ENCODE measurements around the gene NET1. TPM values are rescaled to one million over a fixed set of nuclear protein-coding genes. Genes with fewer than 3 reads are reported as not detected.
"Not testable (repeated sequence)": the region's sequence is repeated elsewhere in the genome, so short reads cannot be mapped to it uniquely, and the experiment has no call there.

The NET1 gene
- polyA plus RNA-seq, 1 of the 3 experiments (the other 2 are of a cell fraction), result 4.7 TPM

- Histone ChIP-seq H3K4me1 (ENCODE audit: control insufficient read depth in 1 of 2, insufficient read depth in 2 of 2, low read depth in 1 of 2, low read length in 1 of 2) (peaks cover 0 to 8% of the 10 kb centered on the region in 2 experiments; a peak in 1 of 4 replicates), H3K9ac (no peak overlapping the region), H3K9me2 (no peaks in the 10 kb centered on the region), H3F3A (replicated peaks; ENCODE audit: insufficient read depth) (no peaks in the 10 kb centered on the region), H3K79me2 (ENCODE audit: insufficient read depth) (no peaks in the 10 kb centered on the region), H3K4me2 (no peak overlapping the region), H3K9me3 (no peaks in the 10 kb centered on the region), H2AFZ (ENCODE audit: low read depth) (no peak overlapping the region), H3K27me3 (ENCODE audit: insufficient read depth) (no peaks in the 10 kb centered on the region), H4K20me1 (ENCODE audit: insufficient read depth) (no peaks in the 10 kb centered on the region), H3K27ac (ENCODE audit: low read depth in 2 of 2, low read length in 1 of 2) (no peak overlapping the region), H3K4me3 (ENCODE audit: low read depth in 2 of 2, low read length in 1 of 2) (no peak overlapping the region), H3K36me3 (replicated peaks in 1 of 2; ENCODE audit: control insufficient read depth in 1 of 2, insufficient read depth in 2 of 2, low read length in 1 of 2) (no peaks in the 10 kb centered on the region)
- CTCF ChIA-PET, result interaction anchor here (2.8 kb wide), 1 partner anchor 28 kb away, joined by 11 read pairs; no protein-coding TSS in a partner anchor
- POLR2A ChIA-PET, result no interaction called here
- WGBS (ENCODE audit: low lambda C conversion rate), result 93% methylated on average over 10 of the region's 15 CpGs
- TF ChIP-seq TEAD4 (IDR thresholded peaks at IDR 0.05; ENCODE audit: borderline replicate concordance, insufficient read depth), result no peak
- no peak for DNase-seq
Observed at GRCh38 chr10:5469353-5470061, 57.1 kb downstream of the NET1 start.

GRCh38 chr10:5470062-5470751 is 57.9 kb downstream of the NET1 start:
- Histone ChIP-seq H3K36me3 (replicated peaks in 1 of 2; ENCODE audit: control insufficient read depth in 1 of 2, insufficient read depth in 2 of 2, low read length in 1 of 2) (no peaks in the 10 kb centered on the region), H3K27ac (ENCODE audit: low read depth in 2 of 2, low read length in 1 of 2) (no peak overlapping the region), H3K79me2 (ENCODE audit: insufficient read depth) (no peaks in the 10 kb centered on the region), H4K20me1 (ENCODE audit: insufficient read depth) (no peaks in the 10 kb centered on the region), H3K4me2 (no peak overlapping the region), H3K9ac (no peak overlapping the region), H3K4me3 (ENCODE audit: low read depth in 2 of 2, low read length in 1 of 2) (no peak overlapping the region), H3K9me3 (no peaks in the 10 kb centered on the region), H3K9me2 (no peaks in the 10 kb centered on the region), H3K4me1 (ENCODE audit: control insufficient read depth in 1 of 2, insufficient read depth in 2 of 2, low read depth in 1 of 2, low read length in 1 of 2) (peaks cover 0 to 8% of the 10 kb centered on the region in 2 experiments; a peak in 1 of 4 replicates), H3F3A (replicated peaks; ENCODE audit: insufficient read depth) (no peaks in the 10 kb centered on the region), H3K27me3 (ENCODE audit: insufficient read depth) (no peaks in the 10 kb centered on the region), H2AFZ (ENCODE audit: low read depth) (no peak overlapping the region)
- 91% methylated on average over 13 of the region's 15 CpGs for WGBS (ENCODE audit: low lambda C conversion rate)
- ChIA-PET POLR2A (no interaction called here), CTCF (no interaction called here)
- DNase-seq, result no peak
- TF ChIP-seq RAD21 (IDR thresholded peaks at IDR 0.05; ENCODE audit: low read length), result no peak
- TF ChIP-seq NRF1 (IDR thresholded peaks at IDR 0.05; ENCODE audit: low read depth, low read length), result no peak
- TF ChIP-seq ELF1 (IDR thresholded peaks at IDR 0.05), result no peak
- no peak for TF ChIP-seq SIN3A (IDR thresholded peaks at IDR 0.05; ENCODE audit: borderline replicate concordance, low read depth, low read length)
- no peak for TF ChIP-seq EZH2phosphoT487 (IDR thresholded peaks at IDR 0.05; ENCODE audit: borderline replicate concordance, low read depth)
- TF ChIP-seq TEAD4 (IDR thresholded peaks at IDR 0.05; ENCODE audit: borderline replicate concordance, insufficient read depth), result no peak
- TF ChIP-seq, protein P1, sequence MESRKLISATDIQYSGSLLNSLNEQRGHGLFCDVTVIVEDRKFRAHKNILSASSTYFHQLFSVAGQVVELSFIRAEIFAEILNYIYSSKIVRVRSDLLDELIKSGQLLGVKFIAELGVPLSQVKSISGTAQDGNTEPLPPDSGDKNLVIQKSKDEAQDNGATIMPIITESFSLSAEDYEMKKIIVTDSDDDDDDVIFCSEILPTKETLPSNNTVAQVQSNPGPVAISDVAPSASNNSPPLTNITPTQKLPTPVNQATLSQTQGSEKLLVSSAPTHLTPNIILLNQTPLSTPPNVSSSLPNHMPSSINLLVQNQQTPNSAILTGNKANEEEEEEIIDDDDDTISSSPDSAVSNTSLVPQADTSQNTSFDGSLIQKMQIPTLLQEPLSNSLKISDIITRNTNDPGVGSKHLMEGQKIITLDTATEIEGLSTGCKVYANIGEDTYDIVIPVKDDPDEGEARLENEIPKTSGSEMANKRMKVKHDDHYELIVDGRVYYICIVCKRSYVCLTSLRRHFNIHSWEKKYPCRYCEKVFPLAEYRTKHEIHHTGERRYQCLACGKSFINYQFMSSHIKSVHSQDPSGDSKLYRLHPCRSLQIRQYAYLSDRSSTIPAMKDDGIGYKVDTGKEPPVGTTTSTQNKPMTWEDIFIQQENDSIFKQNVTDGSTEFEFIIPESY (IDR thresholded peaks at IDR 0.05; ENCODE audit: borderline replicate concordance, low read depth), result no peak
- no peak for TF ChIP-seq GATA2 (CRISPR knock-in tag; IDR thresholded peaks at IDR 0.05)
- TF ChIP-seq SMC3 (IDR thresholded peaks at IDR 0.05; ENCODE audit: low read depth, low read length), result no peak
- TF ChIP-seq PBX3 (IDR thresholded peaks at IDR 0.05), result no peak
- TF ChIP-seq, protein P2, sequence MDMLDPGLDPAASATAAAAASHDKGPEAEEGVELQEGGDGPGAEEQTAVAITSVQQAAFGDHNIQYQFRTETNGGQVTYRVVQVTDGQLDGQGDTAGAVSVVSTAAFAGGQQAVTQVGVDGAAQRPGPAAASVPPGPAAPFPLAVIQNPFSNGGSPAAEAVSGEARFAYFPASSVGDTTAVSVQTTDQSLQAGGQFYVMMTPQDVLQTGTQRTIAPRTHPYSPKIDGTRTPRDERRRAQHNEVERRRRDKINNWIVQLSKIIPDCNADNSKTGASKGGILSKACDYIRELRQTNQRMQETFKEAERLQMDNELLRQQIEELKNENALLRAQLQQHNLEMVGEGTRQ (IDR thresholded peaks at IDR 0.05; ENCODE audit: borderline replicate concordance, low read depth, low read length), result no peak
- no peak for TF ChIP-seq JUND (IDR thresholded peaks at IDR 0.05)
- TF ChIP-seq POLR2AphosphoS5 (IDR thresholded peaks at IDR 0.05; ENCODE audit: low read depth, low read length), result no peak
- TF ChIP-seq RCOR1 (IDR thresholded peaks at IDR 0.05; ENCODE audit: low read length), result no peak
- TF ChIP-seq RFX5 (IDR thresholded peaks at IDR 0.05; ENCODE audit: low read length), result no peak

DNA sequence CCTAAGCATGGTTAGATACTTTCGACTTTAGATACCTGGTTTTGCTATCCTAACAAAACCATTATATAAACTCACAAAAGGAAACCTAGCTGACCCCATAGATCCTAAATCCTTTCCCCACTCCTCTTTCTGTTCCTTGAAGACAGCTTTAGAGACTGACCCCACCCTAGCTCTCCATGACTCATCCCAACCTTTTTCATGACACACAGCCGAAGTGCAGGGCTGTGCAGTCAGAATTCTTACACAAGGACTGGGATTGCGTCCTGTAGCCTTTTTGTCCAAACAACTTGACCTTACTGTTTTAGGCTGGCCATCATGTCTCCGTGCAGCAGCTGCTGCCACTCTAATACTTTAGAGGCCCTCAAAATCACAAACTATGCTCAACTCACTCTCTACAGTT is 62.3 kb downstream of the NET1 start:
- H3K79me2 ChIP-seq (ENCODE audit: insufficient read depth); H3K9me2 ChIP-seq; POLR2A ChIA-PET; H3K27ac ChIP-seq (ENCODE audit: low read depth in 2 of 2, low read length in 1 of 2); DNase-seq; H3K4me3 ChIP-seq (ENCODE audit: low read depth in 2 of 2, low read length in 1 of 2); H3K27me3 ChIP-seq (ENCODE audit: insufficient read depth); H2AFZ ChIP-seq (ENCODE audit: low read depth); H3K4me2 ChIP-seq; H3K9me3 ChIP-seq; H3K36me3 ChIP-seq (replicated peaks in 1 of 2; ENCODE audit: control insufficient read depth in 1 of 2, insufficient read depth in 2 of 2, low read length in 1 of 2); H3K9ac ChIP-seq; H3K4me1 ChIP-seq (ENCODE audit: control insufficient read depth in 1 of 2, insufficient read depth in 2 of 2, low read depth in 1 of 2, low read length in 1 of 2); H3F3A ChIP-seq (replicated peaks; ENCODE audit: insufficient read depth); H4K20me1 ChIP-seq (ENCODE audit: insufficient read depth): not testable (repeated sequence)
- CTCF ChIA-PET, result interaction anchor here (1.4 kb wide), 1 partner anchor 149 kb away, joined by 3 read pairs; no protein-coding TSS in a partner anchor
- 69% methylated on average over 4 of the region's 4 CpGs for WGBS (ENCODE audit: low lambda C conversion rate)
